GM12875 (cell line): ENCODE results near the gene SAA2.
"Not testable (repeated sequence)": the region's sequence is repeated elsewhere in the genome, so short reads cannot be mapped to it uniquely, and the experiment has no call there.

ENCODE experiments used
- H3K4me3 ChIP-seq: one replicate; pipeline ENCODE4 v1.5.1; 2011; ENCODE audit warnings: low read depth, low read length, control low read depth
- CTCF ChIP-seq: IDR thresholded peaks from 2 replicates; pipeline ENCODE4 v1.5.1; 2011; ENCODE audit warnings: low read depth, mild to moderate bottlenecking, control low read depth, inconsistent platforms, low read length, moderate library complexity, borderline replicate concordance; ENCODE audit not compliant: insufficient read depth

The SAA2 gene

GRCh38 chr11:18277565-18278271 lies 29.2 kb upstream of the SAA2 start:
- TF ChIP-seq CTCF = no peak
- H3K4me3 ChIP-seq = no peak overlapping the region

- no peak overlapping the region for H3K4me3 ChIP-seq
- TF ChIP-seq CTCF = no peak
These were observed 22.7 kb upstream of the SAA2 start for GRCh38 chr11:18271206-18271605.

- TF ChIP-seq CTCF = no peak
These were observed 21.6 kb upstream of the SAA2 start for GRCh38 chr11:18270102-18270501.

GRCh38 chr11:18269252-18269651 lies 20.8 kb upstream of the SAA2 start:
- not testable (repeated sequence) for H3K4me3 ChIP-seq

More at GRCh38 chr11:18270102-18270501, 21.6 kb upstream of the SAA2 start:
- no peak overlapping the region for H3K4me3 ChIP-seq

GRCh38 chr11:18267335-18268133 lies 19.1 kb upstream of the SAA2 start:
- H3K4me3 ChIP-seq = not testable (repeated sequence)

GRCh38 chr11:18265949-18266348 lies 17.5 kb upstream of the SAA2 start, which contains the start of gene SAA1:
TSS of gene SAA1 (plus strand) at chr11:18266264. CDS start at chr11:18266888, 624 bp downstream.
- H3K4me3 ChIP-seq = no peak within 1 kb of the TSS
- no peak for TF ChIP-seq CTCF

- no peak overlapping the region for H3K4me3 ChIP-seq
- TF ChIP-seq CTCF = no peak
These were observed 16.4 kb upstream of the SAA2 start for GRCh38 chr11:18264677-18265555.
